Mesodermal cell (in vitro differentiated cells): ENCODE measurements around the gene HAUS5.

Experiments
- H3K27ac ChIP-seq: 2 replicates; pipeline ENCODE4 v1.7.0; 2013; ENCODE audit warnings: mild to moderate bottlenecking, low read depth, low read length, moderate library complexity; ENCODE audit not compliant: severe bottlenecking
- H3K36me3 ChIP-seq: 2 replicates; pipeline ENCODE4 v1.7.1; 2013; ENCODE audit warnings: mild to moderate bottlenecking, low read length, moderate library complexity; ENCODE audit not compliant: control insufficient read depth, insufficient read depth
- H3K4me1 ChIP-seq: one replicate; pipeline ENCODE4 v1.7.1; 2013; ENCODE audit warnings: mild to moderate bottlenecking, low read length; ENCODE audit not compliant: insufficient read depth, control insufficient read depth, poor library complexity, severe bottlenecking
- H3K4me3 ChIP-seq: 2 replicates; pipeline ENCODE4 v1.7.0; 2013; ENCODE audit warnings: low read length, control low read depth, mild to moderate bottlenecking; ENCODE audit not compliant: insufficient read depth, poor library complexity, severe bottlenecking; ENCODE audit errors: extremely low read depth
- H3K9me3 ChIP-seq: 2 replicates; pipeline ENCODE4 v1.7.1; 2013; ENCODE audit warnings: mild to moderate bottlenecking, low read length, moderate library complexity; ENCODE audit not compliant: control insufficient read depth
- WGBS, 2 experiments: methylation state at CpG; one replicate each; pipeline ENCODE4 v1.1.5; 2013; ENCODE audit warnings: missing lambda C conversion rate in 2 of 2; ENCODE audit not compliant: insufficient coverage in 2 of 2; 5-methylcytosine and 5-hydroxymethylcytosine counted together

Gene HAUS5

GRCh38 chr19:35623327-35624010, 10.9 kb downstream of the HAUS5 start:
- H3K4me1 ChIP-seq = no peaks in the 10 kb centered on the region
- H3K9me3 ChIP-seq = no peaks in the 10 kb centered on the region
- H3K4me3 ChIP-seq = no peak overlapping the region
- 88 to 90% methylated on average over 5 to 6 of the region's 6 CpGs for WGBS, 2 experiments
- H3K36me3 ChIP-seq = peaks cover 13% of the 10 kb centered on the region
- no peak overlapping the region for H3K27ac ChIP-seq

DNA sequence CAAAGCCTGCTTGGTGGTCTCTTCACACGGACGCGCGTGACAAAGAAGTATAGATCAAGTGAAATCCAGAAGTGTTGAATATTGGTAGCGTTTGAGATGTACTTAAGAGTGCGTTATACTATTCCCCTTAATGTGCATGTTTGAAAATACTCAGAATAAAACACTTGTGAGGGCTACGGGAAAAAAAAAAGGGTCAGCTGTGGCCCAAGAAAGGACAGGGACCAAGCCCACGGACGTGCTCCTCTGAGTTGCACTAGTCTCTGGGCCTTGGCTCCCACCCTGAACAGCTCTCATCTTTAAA, 15.7 kb downstream of the HAUS5 start:
- 33 to 44% methylated on average over 8 to 9 of the region's 9 CpGs for WGBS, 2 experiments
- Histone ChIP-seq H3K27ac (peak overlapping the region; percentile 93), H3K36me3 (peaks cover 29% of the 10 kb centered on the region), H3K4me1 (peaks cover 4% of the 10 kb centered on the region), H3K4me3 (peak overlapping the region; percentile 100), H3K9me3 (no peaks in the 10 kb centered on the region)

DNA sequence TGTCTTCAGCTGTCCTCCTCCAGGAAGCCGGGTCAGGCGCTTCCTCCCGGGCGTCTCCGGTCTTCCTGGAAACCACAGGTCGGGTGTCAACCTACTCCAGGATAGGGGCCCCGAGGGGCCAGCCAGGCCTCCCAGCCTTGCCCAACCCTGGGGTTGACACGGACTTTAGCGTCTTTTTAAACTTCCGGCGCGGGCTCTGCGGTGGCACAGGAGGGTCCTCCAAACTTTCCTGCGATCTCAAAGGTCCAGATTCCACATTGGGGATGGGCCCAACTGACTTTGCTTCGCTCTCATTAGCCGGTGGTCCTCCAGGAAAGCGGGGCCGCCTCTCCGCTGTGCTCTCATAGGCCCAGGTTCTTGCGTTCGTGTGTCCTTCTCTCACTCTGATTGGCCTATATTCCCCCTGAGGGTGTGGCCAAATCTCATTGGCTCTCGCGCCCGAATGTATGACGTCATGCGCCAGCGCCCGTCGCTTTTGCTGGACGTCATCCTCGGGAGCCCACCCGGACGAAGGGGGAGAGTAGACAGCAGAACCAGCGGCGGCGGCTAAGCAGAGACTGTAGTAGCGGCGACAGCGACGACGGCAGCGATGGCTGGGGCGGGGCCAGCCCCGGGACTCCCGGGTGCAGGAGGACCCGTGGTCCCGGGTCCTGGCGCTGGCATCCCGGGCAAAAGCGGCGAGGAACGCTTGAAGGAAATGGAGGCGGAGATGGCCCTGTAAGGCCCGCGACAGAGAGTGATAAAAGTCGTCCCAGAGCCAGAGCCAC, 16.2 kb downstream of the HAUS5 start, which contains the start of gene RBM42:
Gene RBM42 (plus strand): TSS at position 472 of the 767 bp plus-strand sequence. CDS start 118 bp downstream, at position 590.
- Histone ChIP-seq H3K36me3 (peaks cover 34% of the 10 kb centered on the region), H3K27ac (peak within 1 kb of the TSS; percentile 93), H3K9me3 (no peaks in the 10 kb centered on the region), H3K4me1 (peaks cover 4% of the 10 kb centered on the region), H3K4me3 (peak within 1 kb of the TSS; percentile 100)
- WGBS, 2 experiments = 0 to 1% methylated on average over 46 to 56 of the region's 56 CpGs

- 9 to 15% methylated on average over 14 of the region's 15 CpGs for WGBS, 2 experiments
- peak overlapping the region; percentile 100 for H3K4me3 ChIP-seq
- H3K4me1 ChIP-seq = peaks cover 4% of the 10 kb centered on the region
- peaks cover 39% of the 10 kb centered on the region for H3K36me3 ChIP-seq
- no peaks in the 10 kb centered on the region for H3K9me3 ChIP-seq
- peak overlapping the region; percentile 45 for H3K27ac ChIP-seq
Measured at GRCh38 chr19:35629332-35629633, 16.7 kb downstream of the HAUS5 start.

DNA sequence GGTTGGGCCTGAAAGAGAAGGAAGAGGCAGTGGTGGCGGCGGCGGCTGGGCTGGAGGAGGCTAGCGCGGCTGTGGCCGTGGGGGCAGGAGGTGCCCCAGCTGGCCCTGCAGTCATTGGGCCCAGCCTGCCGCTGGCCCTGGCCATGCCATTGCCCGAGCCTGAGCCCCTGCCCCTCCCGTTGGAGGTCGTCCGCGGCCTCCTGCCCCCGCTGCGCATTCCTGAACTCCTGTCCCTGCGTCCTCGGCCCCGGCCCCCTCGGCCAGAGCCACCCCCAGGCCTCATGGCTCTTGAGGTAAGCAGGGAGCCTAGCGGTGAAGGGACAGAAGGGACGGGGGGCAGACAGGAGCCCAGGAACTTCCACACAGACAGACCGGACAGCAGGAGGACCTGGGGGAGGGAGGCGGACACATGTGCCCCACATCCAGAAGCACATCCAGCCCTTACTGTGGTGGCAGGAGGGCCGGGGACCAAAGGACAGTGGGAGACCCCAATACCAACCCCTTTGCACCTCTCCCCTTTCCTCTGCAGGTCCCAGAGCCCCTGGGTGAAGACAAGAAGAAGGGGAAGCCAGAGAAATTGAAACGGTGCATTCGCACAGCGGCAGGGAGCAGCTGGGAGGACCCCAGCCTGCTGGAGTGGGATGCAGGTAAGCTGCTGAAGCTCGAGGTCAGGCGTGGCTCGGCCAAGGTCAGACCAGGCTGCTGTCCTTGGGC, 21.3 kb downstream of the HAUS5 start:
- Histone ChIP-seq H3K9me3 (no peaks in the 10 kb centered on the region), H3K36me3 (peaks cover 81% of the 10 kb centered on the region), H3K4me1 (peaks cover 5% of the 10 kb centered on the region), H3K4me3 (no peak overlapping the region), H3K27ac (no peak overlapping the region)
- 96 to 98% methylated on average over 11 to 23 of the region's 29 CpGs for WGBS, 2 experiments

DNA sequence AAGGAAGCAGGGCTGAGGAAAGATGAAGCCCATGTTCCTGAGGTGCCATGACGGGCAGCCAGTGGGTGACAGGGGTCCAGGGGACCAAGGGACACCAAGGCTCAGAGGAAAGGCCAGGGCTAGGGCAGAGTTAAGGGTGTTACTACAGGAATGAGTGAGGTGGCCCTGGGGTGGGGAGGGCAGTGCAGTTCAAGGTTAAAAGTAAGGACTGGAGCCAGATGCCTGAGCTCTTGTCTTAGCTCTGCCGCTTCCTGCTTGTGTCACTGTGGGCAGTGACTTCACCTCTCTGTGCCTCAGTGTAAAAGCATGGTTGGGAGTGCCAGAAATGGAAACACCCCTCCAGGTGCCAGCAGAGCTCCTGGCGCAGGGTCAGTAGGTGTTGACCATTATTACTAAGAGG, 24.1 kb downstream of the HAUS5 start:
- WGBS, 2 experiments = 94 to 100% methylated on average over 3 of the region's 3 CpGs
- H3K9me3 ChIP-seq = no peaks in the 10 kb centered on the region
- peaks cover 4% of the 10 kb centered on the region for H3K4me1 ChIP-seq

DNA sequence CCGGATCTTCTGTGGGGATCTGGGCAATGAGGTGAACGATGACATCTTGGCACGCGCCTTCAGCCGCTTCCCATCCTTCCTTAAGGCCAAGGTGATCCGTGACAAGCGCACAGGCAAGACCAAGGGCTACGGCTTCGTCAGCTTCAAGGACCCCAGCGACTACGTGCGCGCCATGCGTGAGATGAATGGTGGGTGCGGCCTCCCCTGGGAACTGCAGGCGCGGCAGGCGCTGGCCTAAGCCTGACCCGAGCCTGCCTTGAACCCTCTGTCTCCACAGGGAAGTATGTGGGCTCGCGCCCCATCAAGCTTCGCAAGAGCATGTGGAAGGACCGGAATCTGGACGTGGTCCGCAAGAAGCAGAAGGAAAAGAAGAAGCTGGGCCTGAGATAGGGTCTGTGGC, 24.6 kb downstream of the HAUS5 start:
- Histone ChIP-seq H3K9me3 (no peaks in the 10 kb centered on the region), H3K4me3 (no peak overlapping the region), H3K27ac (no peak overlapping the region), H3K4me1 (peaks cover 9% of the 10 kb centered on the region), H3K36me3 (peaks cover 62% of the 10 kb centered on the region)
- WGBS, 2 experiments = 97 to 98% methylated on average over 25 of the region's 25 CpGs

More for the DNA sequence above, 24.1 kb downstream of the HAUS5 start:
- Histone ChIP-seq H3K36me3 (peaks cover 67% of the 10 kb centered on the region), H3K4me3 (no peak overlapping the region), H3K27ac (no peak overlapping the region)

DNA sequence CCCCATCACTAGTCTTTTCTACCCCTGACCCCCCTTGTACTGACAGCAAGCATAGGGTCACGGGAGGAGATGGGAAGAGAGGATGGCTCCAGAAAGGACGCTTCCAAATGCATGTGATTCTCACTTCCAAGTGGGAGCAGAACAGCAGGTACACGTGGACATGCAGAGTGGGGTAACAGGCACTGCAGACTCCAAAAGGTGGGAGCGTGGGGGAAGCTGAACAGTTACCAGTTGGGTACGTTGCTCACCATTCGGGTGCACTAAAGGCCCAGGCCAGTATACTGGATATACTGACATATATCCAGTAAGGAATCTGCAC, 26.7 kb downstream of the HAUS5 start:
- peaks cover 16% of the 10 kb centered on the region for H3K4me1 ChIP-seq
- H3K27ac ChIP-seq = peak overlapping the region; percentile 50
- H3K9me3 ChIP-seq = no peaks in the 10 kb centered on the region
- WGBS, 2 experiments = 76 to 78% methylated on average over 6 of the region's 6 CpGs
- peaks cover 42% of the 10 kb centered on the region for H3K36me3 ChIP-seq
- H3K4me3 ChIP-seq = no peak overlapping the region

DNA sequence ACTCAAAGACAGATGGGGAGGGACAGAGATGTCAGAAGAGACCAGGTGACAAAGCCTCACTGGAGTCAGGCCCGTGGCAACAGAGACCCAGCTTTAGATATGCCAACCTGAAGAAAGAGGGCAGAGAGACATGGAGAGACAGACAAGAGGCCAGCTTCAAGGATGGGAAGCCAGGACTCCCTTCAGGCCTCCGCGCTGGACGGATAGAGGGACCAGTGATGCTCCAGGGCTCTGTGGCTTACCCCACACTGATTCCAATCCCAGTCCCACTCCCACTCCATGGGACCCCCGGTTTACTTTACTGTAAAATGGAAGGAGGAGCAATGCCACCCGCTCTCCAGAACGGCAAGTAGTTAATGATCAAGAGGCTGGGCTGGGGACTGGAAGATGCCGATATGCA, 27.3 kb downstream of the HAUS5 start:
- Histone ChIP-seq H3K4me1 (peaks cover 16% of the 10 kb centered on the region), H3K9me3 (no peaks in the 10 kb centered on the region), H3K27ac (peak overlapping the region; percentile 50), H3K4me3 (no peak overlapping the region), H3K36me3 (peaks cover 37% of the 10 kb centered on the region)
- 82 to 97% methylated on average over 2 to 4 of the region's 8 CpGs for WGBS, 2 experiments

GRCh38 chr19:35641515-35642151, 29.1 kb downstream of the HAUS5 start, which contains the start of gene ETV2:
Gene ETV2, plus strand, starts transcription at chr19:35641745. Its CDS starts 716 bp downstream, at chr19:35642461.
- Histone ChIP-seq H3K27ac (peak within 1 kb of the TSS; percentile 88), H3K4me3 (peak within 1 kb of the TSS; percentile 48), H3K4me1 (peaks cover 19% of the 10 kb centered on the region), H3K36me3 (peaks cover 19% of the 10 kb centered on the region), H3K9me3 (no peaks in the 10 kb centered on the region)
- 27 to 29% methylated on average over 13 to 15 of the region's 28 CpGs for whole genome bisulfite sequencing, 2 experiments
